GM03348 (cell line): Measurements from ENCODE around the gene SLC25A40.
A peak's percentile ranks its signal among the peaks of the same experiment; 100 is the strongest.
"Not testable (repeated sequence)": the region's sequence is repeated elsewhere in the genome, so short reads cannot be mapped to it uniquely, and the experiment has no call there.

ENCODE experiments used
- DNase-seq: peaks from one replicate; pipeline ENCODE4 v3.0.0; 2012; ENCODE audit warnings: low spot score

The SLC25A40 gene

GRCh38 chr7:87876040-87876868, at the start of gene SLC25A40, which contains the start of gene DBF4:
TSS of gene SLC25A40 (minus strand) at chr7:87876360. CDS start at chr7:87858727, 17,633 bp downstream.
TSS of gene DBF4 (plus strand) at chr7:87876493. CDS start at chr7:87876733, 240 bp downstream.
- DNase-seq, result peak; percentile 97

DNA sequence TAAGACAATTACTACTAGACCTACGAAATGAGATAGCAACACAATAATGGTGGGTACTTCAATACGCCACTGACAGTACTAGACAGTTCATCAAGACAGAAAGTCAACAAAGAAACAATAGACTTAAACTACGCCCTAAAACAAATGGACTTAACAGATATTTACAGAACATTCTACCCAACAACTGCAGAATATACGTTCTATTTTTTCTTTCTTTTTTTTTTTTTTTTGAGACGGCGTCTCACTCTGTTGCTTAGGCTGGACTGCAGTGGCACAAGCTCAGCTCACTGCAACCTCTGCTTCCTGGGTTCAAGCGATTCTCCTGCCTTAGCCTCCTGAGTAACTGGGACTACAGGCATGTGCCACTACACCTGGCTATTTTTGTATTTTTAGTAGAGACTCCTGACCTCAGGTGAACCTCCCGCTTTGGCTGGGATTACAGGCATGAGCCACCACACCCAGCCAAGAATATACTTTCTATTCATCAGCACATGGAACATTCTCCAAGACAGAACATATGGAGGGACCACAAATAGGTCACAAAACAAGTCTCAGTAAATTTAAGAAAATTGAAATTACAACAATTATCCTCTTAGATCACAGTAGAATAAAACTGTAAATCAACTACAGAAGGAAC, 46.7 kb upstream of the SLC25A40 start:
- not testable (repeated sequence) for DNase-seq

DNA sequence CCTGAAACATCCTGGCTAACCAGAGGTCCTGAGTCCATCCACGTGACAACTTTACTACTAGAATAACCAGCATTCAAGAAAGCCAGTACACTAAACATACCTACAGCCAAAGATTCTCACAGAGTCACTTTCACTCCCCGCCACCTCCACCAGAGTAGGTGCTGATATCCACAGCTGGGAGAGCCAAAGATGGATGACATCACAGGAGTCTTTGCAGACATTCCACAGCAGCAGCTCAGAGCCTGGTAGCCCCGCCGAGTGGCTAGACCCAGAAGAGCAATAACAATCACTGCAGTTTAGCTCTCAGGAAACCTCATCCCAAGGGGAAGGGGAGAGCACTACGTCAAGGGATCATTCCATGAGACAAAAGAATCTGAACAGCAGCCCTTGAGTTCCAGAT, 44.4 kb upstream of the SLC25A40 start:
- DNase-seq, result no peak

DNA sequence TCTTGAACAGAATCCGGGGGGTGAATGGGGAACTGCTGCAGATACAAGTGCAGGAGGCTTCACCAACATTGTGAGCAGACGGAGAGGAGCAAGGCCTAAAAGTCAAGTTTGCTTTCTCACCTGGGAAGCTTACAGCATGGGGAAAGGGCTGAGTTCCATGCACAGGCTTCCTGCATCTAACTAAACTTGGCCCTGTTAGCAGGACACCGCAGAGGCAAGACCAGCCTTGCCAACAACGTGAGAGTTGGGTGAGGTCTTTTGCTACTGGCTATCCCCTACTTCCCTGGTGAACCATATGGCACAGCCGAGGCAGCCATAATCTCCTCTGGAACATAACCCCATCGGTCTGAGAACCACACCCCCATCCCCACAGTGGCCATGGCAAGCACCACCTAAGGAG, 43.7 kb upstream of the SLC25A40 start:
- DNase-seq, result no peak

DNA sequence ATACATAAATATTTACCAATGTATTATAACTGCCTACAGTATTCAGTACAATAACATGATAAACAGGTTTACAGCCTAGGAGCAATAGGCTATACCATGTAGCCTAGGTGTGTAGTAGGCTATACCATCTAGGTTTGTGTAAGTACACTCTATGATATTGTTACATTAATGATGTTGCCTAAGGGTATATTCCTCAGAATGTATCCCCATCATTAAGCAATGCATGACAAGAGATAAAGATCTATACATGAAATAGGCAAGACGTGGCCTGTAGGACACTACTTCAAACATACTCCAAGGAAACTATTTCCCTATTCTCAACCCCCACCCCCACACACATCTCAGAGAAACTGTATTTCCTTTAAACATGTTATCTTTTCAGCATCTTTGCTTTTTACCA, 42.6 kb upstream of the SLC25A40 start:
- no peak for DNase-seq

GRCh38 chr7:87912121-87912520, 36.0 kb upstream of the SLC25A40 start:
- DNase-seq, result no peak

DNA sequence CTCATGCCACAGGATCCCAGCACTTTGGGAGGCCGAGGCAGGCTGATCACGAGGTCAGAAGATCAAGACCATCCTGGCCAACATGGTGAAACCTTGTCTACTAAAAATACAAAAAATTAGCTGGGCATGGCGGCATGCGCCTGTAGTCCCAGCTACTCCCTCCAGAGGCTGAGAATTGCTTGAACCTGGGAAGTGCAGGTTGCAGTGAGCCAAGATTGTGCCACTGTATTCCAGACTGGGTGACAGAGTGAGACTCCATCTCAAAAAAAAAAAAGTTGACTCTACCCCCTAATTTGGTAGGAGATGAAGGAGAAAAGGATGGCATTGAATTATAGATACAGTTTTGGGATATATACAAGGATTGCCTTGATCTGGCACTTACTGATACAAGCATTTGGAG, 32.7 kb upstream of the SLC25A40 start:
- not testable (repeated sequence) for DNase-seq

- peak; percentile 13 for DNase-seq
Measured at GRCh38 chr7:87907136-87907906, 31.2 kb upstream of the SLC25A40 start.

DNA sequence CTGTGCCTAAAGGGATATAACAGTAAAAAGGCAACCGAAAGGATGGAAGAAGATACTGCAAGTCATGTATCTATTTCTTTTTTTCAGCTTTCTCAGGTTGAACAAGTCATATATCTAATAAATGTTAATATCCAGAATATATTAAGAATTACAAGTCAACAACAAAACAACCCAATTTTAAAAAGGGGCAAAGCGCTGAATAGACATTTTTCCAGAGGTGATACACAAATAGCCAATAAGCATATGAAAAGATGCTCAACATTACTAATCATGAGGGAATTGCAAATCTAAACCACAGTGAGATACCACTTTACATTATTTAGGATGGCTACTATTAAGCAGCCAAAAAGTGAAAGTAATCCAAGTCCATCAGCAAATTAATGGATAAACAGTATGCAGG, 23.1 kb upstream of the SLC25A40 start:
- DNase-seq, result no peak

GRCh38 chr7:87895363-87895762, 19.2 kb upstream of the SLC25A40 start:
- no peak for DNase-seq

- peak; percentile 29 for DNase-seq
Measured at GRCh38 chr7:87886875-87887274, 10.7 kb upstream of the SLC25A40 start.

DNA sequence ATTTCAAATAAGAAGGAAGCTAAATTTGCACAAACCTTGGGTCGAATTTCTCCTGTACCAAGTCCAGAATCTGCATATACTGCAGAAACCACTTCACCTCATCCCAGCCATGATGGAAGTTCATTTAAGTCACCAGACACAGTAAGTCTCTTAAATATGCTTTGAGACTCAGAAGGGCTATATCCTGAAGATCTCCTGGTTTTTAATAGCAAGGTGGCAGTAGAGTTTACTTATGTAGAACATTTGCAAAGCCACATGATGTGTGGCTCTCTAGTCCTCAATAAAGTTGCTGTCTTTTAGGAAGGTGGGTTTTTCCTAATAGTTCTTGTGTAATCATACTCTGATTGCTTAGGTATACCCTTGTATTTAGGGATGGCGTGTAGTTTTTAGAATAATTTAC, 8.9 kb upstream of the SLC25A40 start:
- no peak for DNase-seq

GRCh38 chr7:87882151-87882937, 6.2 kb upstream of the SLC25A40 start:
- no peak for DNase-seq

DNA sequence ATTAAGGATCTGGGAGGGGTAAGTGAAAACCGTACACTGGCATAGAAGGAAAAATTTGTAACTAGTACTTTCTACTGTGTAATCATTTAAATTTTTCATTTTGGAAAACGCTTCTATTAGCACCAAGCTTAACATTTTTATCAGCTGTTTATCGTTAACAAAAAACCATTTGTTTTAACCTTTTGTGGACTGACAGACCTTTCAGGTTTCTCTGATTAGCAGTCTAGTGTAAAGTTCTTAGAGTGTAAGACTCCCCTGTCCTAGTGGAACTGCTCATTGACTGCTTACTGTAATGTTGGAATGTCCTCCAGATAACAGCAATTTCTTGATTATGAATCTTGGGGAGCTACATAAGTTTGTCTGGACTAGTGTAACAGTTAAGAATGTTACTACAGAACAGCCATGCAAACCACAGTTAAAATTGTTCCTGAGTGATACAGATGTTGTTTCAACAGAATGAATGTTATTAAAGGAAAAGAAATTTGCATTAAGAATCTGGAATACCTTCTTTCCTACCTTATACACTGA, 2.1 kb upstream of the SLC25A40 start:
- peak; percentile 10 for DNase-seq

GRCh38 chr7:87877366-87878040, 1.3 kb upstream of the SLC25A40 start:
- DNase-seq, result no peak

- peak; percentile 70 for DNase-seq
Measured at GRCh38 chr7:87876869-87877234, 692 bp upstream of the SLC25A40 start.

DNA sequence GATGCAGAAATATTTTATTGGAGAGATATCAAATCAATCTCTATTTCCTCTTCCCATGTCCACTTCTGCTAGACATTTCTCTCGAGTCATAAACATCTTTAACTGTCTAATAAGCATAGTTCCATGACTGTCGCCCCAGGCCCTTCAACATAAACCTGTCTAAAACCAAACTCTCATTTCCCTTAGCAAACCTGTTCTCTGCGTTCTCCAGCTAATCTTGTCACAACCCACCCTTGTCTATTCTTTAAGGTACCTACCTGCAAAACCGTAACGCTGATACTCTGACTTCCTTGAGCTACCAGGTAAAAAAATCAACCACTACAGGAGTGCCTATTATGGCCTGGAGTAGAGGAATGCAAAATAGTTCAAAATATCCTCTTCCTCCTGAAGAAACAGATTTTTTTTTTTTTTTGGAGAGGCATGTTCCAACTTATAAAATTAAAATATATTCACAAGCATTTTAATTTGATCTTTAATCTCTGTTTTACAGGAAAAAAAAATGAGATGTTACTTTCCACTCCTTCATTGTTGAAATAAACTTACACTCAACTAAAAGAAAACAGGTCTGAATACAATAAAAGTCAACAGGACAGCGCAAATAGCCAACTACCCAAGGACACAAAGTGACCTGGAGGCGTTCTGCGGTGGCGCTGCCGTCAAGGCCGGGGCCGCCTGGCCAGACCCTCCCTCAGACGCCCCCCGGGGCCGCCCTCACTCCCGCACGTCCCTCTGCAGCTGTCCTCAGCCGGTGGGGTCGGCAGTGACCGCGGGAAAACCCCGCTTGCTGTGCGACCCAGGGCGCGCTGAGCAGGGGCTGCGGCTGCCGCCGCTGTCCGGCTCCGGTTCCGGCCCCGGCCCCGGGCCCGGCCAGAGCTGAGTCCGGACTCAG, 765 bp downstream of the SLC25A40 start:
- DNase-seq, result no peak

DNA sequence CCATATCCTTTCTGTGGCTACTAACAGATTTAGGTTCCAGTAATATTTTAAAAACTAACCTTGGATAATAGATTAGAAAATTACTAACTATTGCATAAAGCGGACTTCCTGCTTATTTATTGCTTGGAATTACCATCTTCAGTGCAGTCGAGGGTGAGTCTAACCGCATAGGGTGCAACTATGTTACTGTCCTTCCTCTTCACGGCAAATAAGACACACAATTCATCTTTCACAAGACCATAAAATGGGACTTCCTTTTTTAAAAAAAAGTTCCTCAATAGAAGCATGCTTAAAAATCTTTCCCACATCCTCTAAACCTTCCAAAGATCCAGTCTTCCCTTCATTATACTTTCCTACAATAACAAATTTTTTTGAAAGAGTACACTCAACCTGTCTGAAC, 2.1 kb downstream of the SLC25A40 start:
- no peak for DNase-seq

GRCh38 chr7:87873328-87873727, 2.8 kb downstream of the SLC25A40 start:
- DNase-seq, result not testable (repeated sequence)

DNA sequence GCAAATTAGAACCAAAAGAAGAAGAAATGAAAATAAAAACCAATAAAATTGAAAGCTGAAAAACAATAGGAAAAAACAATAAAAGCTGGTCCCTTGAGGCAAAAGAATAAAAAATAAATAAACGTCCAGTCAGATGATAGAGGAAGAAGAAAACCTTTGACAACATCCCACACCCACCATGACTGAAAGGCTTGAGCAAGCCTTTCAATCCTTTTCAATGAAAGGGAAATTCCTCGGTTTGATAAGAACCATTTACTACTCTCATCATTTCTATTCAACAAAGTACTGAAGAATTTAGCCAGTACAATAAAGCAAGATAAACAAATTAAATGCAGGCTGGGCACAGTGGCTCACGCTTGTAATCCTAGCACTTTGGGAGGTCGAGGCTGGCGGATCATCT, 3.8 kb downstream of the SLC25A40 start:
- DNase-seq, result no peak
